Measurements from ENCODE around the gene MAPK6. TPM values are rescaled to one million over a fixed set of nuclear protein-coding genes. Genes with fewer than 3 reads are reported as not detected.

The MAPK6 gene
- total RNA-seq, 3 donors from 2014 or later (not counting 1 experiment from before 2014, with no cell fraction given): 33.0 to 36.2 (median 33.1) TPM

DNA sequence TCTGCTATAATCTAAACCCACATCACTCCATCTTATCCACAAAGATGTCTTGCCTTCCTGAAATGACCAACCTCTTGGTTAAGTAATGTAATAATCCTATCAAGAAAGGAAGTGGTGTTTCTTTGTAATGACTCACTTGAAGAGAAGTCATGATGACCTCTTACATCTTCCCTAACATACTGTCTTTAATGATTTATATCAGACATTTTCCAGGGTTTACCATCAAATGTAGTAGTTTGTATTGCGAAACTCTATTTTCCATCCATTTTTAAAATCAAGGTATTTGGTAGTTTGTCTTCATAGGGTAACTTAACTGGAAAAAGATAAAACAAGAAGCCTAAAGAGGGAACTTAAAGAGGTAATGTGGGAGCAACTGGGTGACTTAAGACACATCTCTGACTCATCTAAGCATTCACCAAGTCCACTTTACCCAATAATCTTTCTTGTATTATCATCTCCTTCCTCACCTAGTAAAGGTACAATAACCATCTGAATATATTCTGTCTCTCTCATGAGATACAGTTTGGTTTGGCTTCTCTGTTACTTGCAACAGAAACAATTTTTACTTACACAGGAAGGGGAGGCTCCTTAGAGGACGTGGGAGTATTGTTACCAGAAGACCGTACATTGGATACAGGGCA is 5.7 kb upstream of the MAPK6 start:
- no peaks in the 10 kb centered on the region for H3K9me3 Mint-ChIP-seq
- intact Hi-C loops (cut with micrococcal nuclease): no loop called here
- ATAC-seq (peak in 1 of 3 donors; percentile 78), DNase-seq (no peak)
- H3K9me3 ChIP-seq (ENCODE audit: control insufficient read depth, insufficient read depth, low read length): no peaks in the 10 kb centered on the region
- H3K36me3 Mint-ChIP-seq: no peaks in the 10 kb centered on the region
- no CpG with 5 or more reads among the region's 3 CpGs for WGBS (ENCODE audit: insufficient coverage)
- peaks cover 3 to 5% of the 10 kb centered on the region in 2 donors for H3K27me3 Mint-ChIP-seq (ENCODE audit: low read depth in 2 of 2)
- TF ChIP-seq, protein P1, sequence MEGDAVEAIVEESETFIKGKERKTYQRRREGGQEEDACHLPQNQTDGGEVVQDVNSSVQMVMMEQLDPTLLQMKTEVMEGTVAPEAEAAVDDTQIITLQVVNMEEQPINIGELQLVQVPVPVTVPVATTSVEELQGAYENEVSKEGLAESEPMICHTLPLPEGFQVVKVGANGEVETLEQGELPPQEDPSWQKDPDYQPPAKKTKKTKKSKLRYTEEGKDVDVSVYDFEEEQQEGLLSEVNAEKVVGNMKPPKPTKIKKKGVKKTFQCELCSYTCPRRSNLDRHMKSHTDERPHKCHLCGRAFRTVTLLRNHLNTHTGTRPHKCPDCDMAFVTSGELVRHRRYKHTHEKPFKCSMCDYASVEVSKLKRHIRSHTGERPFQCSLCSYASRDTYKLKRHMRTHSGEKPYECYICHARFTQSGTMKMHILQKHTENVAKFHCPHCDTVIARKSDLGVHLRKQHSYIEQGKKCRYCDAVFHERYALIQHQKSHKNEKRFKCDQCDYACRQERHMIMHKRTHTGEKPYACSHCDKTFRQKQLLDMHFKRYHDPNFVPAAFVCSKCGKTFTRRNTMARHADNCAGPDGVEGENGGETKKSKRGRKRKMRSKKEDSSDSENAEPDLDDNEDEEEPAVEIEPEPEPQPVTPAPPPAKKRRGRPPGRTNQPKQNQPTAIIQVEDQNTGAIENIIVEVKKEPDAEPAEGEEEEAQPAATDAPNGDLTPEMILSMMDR (IDR thresholded peaks at IDR 0.05): no peak
- no peak overlapping the region for H3K27ac ChIP-seq (ENCODE audit: low read length)
- no peak overlapping the region for H3K4me3 ChIP-seq (ENCODE audit: low read length)
- no peak overlapping the region for H3K4me3 Mint-ChIP-seq
- no peak overlapping the region for H3K27ac Mint-ChIP-seq
- no peaks in the 10 kb centered on the region for H3K27me3 ChIP-seq (ENCODE audit: control insufficient read depth, insufficient read depth, low read length)
- H3K4me1 Mint-ChIP-seq: peaks cover under 1% of the 10 kb centered on the region in 2 donors
- peaks cover 2% of the 10 kb centered on the region for H3K4me1 ChIP-seq (ENCODE audit: control insufficient read depth, insufficient read depth, low read length)
- no peaks in the 10 kb centered on the region for H3K36me3 ChIP-seq (ENCODE audit: control insufficient read depth, insufficient read depth, low read length)

DNA sequence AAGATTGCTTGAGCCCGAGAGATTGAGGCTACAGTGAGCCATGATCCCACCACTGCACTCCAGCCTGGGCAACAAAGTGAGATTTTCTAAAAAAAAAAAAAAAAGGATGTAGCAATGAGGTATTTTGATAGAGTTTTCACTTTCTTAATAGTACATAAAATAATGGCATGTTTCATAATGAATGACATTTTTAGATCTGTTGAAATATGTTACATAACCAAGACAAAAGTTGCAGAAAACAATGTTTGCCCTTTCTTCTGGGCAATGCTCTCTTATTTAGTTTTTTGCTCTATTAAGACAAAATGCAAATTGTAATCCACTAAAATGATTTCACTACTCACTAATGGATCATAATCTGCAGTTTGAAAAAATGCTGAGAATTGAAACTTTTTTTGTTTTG is 4.4 kb upstream of the MAPK6 start:
- Mint-ChIP-seq H3K27ac (no peak overlapping the region), H3K9me3 (no peaks in the 10 kb centered on the region), H3K4me3 (no peak overlapping the region), H3K27me3 (ENCODE audit: low read depth in 2 of 2) (peaks cover 3 to 5% of the 10 kb centered on the region in 2 donors), H3K36me3 (no peaks in the 10 kb centered on the region), H3K4me1 (peaks cover 7 to 9% of the 10 kb centered on the region in 2 donors)
- intact Hi-C loops (cut with micrococcal nuclease): no loop called here
- Histone ChIP-seq H3K4me1 (ENCODE audit: control insufficient read depth, insufficient read depth, low read length) (peaks cover 6% of the 10 kb centered on the region), H3K36me3 (ENCODE audit: control insufficient read depth, insufficient read depth, low read length) (no peaks in the 10 kb centered on the region), H3K27me3 (ENCODE audit: control insufficient read depth, insufficient read depth, low read length) (no peaks in the 10 kb centered on the region), H3K4me3 (ENCODE audit: low read length) (no peak overlapping the region), H3K9me3 (ENCODE audit: control insufficient read depth, insufficient read depth, low read length) (no peaks in the 10 kb centered on the region), H3K27ac (ENCODE audit: low read length) (no peak overlapping the region)
- ATAC-seq (no peak), DNase-seq (no peak)
- 75% methylated on average over 1 of the region's 1 CpG for WGBS (ENCODE audit: insufficient coverage)
- TF ChIP-seq, protein P1 (IDR thresholded peaks at IDR 0.05): no peak

DNA sequence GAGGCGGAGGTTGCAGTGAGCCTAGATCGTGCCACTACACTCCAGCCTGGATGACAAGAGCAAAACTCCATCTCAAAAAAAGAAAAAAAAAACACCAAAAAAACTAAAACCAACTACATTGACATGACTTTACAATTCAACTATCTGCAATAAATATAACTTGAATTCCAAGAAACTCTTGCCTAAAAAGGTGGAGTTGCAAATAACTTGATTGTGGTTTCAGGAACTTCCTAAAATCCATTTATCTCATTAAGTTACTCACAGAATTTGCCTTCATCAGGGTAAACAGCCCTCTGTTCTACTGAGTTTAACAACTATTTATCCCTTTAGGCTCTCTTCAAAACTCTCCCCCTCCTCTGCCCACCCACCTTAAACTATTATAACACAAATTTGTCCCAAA is 2.7 kb upstream of the MAPK6 start:
- Histone ChIP-seq H3K9me3 (ENCODE audit: control insufficient read depth, insufficient read depth, low read length) (no peaks in the 10 kb centered on the region), H3K36me3 (ENCODE audit: control insufficient read depth, insufficient read depth, low read length) (no peaks in the 10 kb centered on the region), H3K4me1 (ENCODE audit: control insufficient read depth, insufficient read depth, low read length) (peaks cover 11% of the 10 kb centered on the region), H3K4me3 (ENCODE audit: low read length) (no peak overlapping the region), H3K27me3 (ENCODE audit: control insufficient read depth, insufficient read depth, low read length) (no peaks in the 10 kb centered on the region), H3K27ac (ENCODE audit: low read length) (no peak overlapping the region)
- Mint-ChIP-seq H3K4me1 (peaks cover 22 to 25% of the 10 kb centered on the region in 2 donors), H3K27ac (peak overlapping the region in 1 of 2 donors; percentile 74), H3K9me3 (no peaks in the 10 kb centered on the region), H3K36me3 (no peaks in the 10 kb centered on the region), H3K27me3 (ENCODE audit: low read depth in 2 of 2) (peaks cover 0 to 3% of the 10 kb centered on the region in 2 donors), H3K4me3 (no peak overlapping the region)
- no peak for ATAC-seq
- DNase-seq: no peak
- TF ChIP-seq, protein P1 (IDR thresholded peaks at IDR 0.05): no peak
- WGBS (ENCODE audit: insufficient coverage): 96% methylated on average over 2 of the region's 2 CpGs
- intact Hi-C loops (cut with micrococcal nuclease): no loop called here

DNA sequence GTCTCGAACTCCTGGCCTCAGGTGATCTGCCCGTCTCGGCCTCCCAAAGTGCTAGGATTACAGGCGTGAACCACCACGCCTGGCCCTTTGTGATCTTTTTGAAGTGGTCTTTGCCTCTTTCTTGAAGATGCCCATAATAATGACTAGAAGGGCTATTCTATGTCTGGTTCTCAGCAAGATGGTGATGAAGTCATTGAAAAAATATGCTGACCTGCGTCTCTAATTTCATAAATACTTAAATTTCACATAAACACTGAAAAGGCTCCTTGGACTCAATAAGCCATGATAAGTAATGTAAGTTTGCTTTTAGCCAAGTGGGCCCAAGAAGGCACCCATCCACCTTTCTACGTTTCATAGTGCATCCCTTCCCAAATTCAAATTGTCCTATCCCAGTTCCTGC is 775 bp upstream of the MAPK6 start:
- H3K4me1 Mint-ChIP-seq: peaks cover 32 to 36% of the 10 kb centered on the region in 2 donors
- Histone ChIP-seq H3K4me3 (ENCODE audit: low read length) (no peak overlapping the region), H3K4me1 (ENCODE audit: control insufficient read depth, insufficient read depth, low read length) (peaks cover 11% of the 10 kb centered on the region), H3K27ac (ENCODE audit: low read length) (no peak overlapping the region), H3K9me3 (ENCODE audit: control insufficient read depth, insufficient read depth, low read length) (no peaks in the 10 kb centered on the region), H3K36me3 (ENCODE audit: control insufficient read depth, insufficient read depth, low read length) (no peaks in the 10 kb centered on the region), H3K27me3 (ENCODE audit: control insufficient read depth, insufficient read depth, low read length) (no peaks in the 10 kb centered on the region)
- DNase-seq (no peak), ATAC-seq (no peak)
- intact Hi-C loops (cut with micrococcal nuclease): no loop called here
- peak overlapping the region; percentile 95 to 99 for H3K27ac Mint-ChIP-seq
- H3K4me3 Mint-ChIP-seq: peak overlapping the region; percentile 94
- no peaks in the 10 kb centered on the region for H3K9me3 Mint-ChIP-seq
- H3K27me3 Mint-ChIP-seq (ENCODE audit: low read depth in 2 of 2): peaks cover 0 to 3% of the 10 kb centered on the region in 2 donors
- WGBS (ENCODE audit: insufficient coverage): 94% methylated on average over 7 of the region's 7 CpGs
- H3K36me3 Mint-ChIP-seq: no peaks in the 10 kb centered on the region
- TF ChIP-seq, protein P1 (IDR thresholded peaks at IDR 0.05): no peak

Measured in natural killer cell (primary cell).